Neural progenitor cell (in vitro differentiated cells): ENCODE results near the gene KANTR. TPM values are rescaled to one million over a fixed set of nuclear protein-coding genes. Genes with fewer than 3 reads are reported as not detected.

Source experiments
- DNase-seq: peaks from one replicate; pipeline ENCODE4 v3.0.0-alpha.2; 2016; ENCODE audit warnings: low spot score
- H2AFZ ChIP-seq: fragments of 200-600 bp; sonication (generic); replicated peaks from 2 replicates; pipeline ENCODE4 v1.6.1; 2016; ENCODE audit warnings: antibody characterized with exemption
- H3F3A ChIP-seq: fragments of 200-600 bp; sonication (generic); 2 replicates; pipeline ENCODE4 v1.6.1; 2016; ENCODE audit warnings: antibody characterized with exemption, low read depth
- H3K27ac ChIP-seq: fragments of 200-600 bp; sonication (generic); 2 replicates; pipeline ENCODE4 v1.5.1; 2016; ENCODE audit warnings: mild to moderate bottlenecking
- H3K27me3 ChIP-seq: fragments of 200-600 bp; sonication (generic); 2 replicates; pipeline ENCODE4 v1.6.1; 2016; ENCODE audit warnings: mild to moderate bottlenecking, moderate library complexity
- H3K36me3 ChIP-seq: fragments of 200-600 bp; sonication (generic); 2 replicates; pipeline ENCODE4 v1.5.1; 2016
- H3K4me1 ChIP-seq: fragments of 200-600 bp; sonication (generic); 2 replicates; pipeline ENCODE4 v1.6.1; 2016; ENCODE audit warnings: mixed run types
- H3K4me2 ChIP-seq: fragments of 200-600 bp; sonication (generic); 2 replicates; pipeline ENCODE4 v1.6.1; 2016
- H3K4me3 ChIP-seq: fragments of 200-600 bp; sonication (generic); 2 replicates; pipeline ENCODE4 v1.5.1; 2016
- H3K79me2 ChIP-seq: fragments of 200-600 bp; sonication (generic); 2 replicates; pipeline ENCODE4 v1.6.1; 2016; ENCODE audit warnings: low read depth
- H3K9ac ChIP-seq: fragments of 200-600 bp; sonication (generic); 2 replicates; pipeline ENCODE4 v1.6.1; 2016
- H3K9me3 ChIP-seq: fragments of 200-600 bp; sonication (generic); 2 replicates; pipeline ENCODE4 v1.5.1; 2016; ENCODE audit warnings: low read depth
- H4K20me1 ChIP-seq: fragments of 200-600 bp; sonication (generic); 2 replicates; pipeline ENCODE4 v1.6.1; 2016; ENCODE audit warnings: low read depth
- H3K27ac Mint-ChIP-seq: 3 replicates; pipeline ENCODE4 v1.8.0; 2021; ENCODE audit warnings: mixed read lengths
- H3K27me3 Mint-ChIP-seq: 2 replicates; pipeline ENCODE4 v1.8.0; 2022; ENCODE audit warnings: low read depth, mild to moderate bottlenecking, inconsistent platforms, moderate library complexity, mixed read lengths; ENCODE audit not compliant: insufficient read depth
- H3K36me3 Mint-ChIP-seq: 3 replicates; pipeline ENCODE4 v1.8.0; 2021; ENCODE audit warnings: mixed read lengths
- H3K4me1 Mint-ChIP-seq: 3 replicates; pipeline ENCODE4 v1.8.0; 2021; ENCODE audit warnings: mixed read lengths
- H3K4me3 Mint-ChIP-seq: 3 replicates; pipeline ENCODE4 v1.8.0; 2021; ENCODE audit warnings: mild to moderate bottlenecking, moderate library complexity, mixed read lengths
- H3K9me3 Mint-ChIP-seq: 3 replicates; pipeline ENCODE4 v1.8.0; 2020; ENCODE audit warnings: mixed read lengths
- EZH2 ChIP-seq: fragments of 200-600 bp; sonication (generic); IDR thresholded peaks from 2 replicates; pipeline ENCODE4 v1.6.1; 2017; ENCODE audit warnings: antibody characterized with exemption, mild to moderate bottlenecking, moderate library complexity
- EZH2phosphoT487 ChIP-seq: fragments of 200-600 bp; sonication (generic); IDR thresholded peaks from 2 replicates; pipeline ENCODE4 v1.6.1; 2017; ENCODE audit warnings: antibody characterized with exemption
- small RNA-seq: library from RNA; depleted of rRNA; stranded (forward); fragments of <200 nt; gene quantifications from one replicate; pipeline ENCODE3, GENCODE V24; 2015
- total RNA-seq: library from RNA; depleted of rRNA; stranded (reverse); fragments of >200 nt; gene quantifications from 2 replicates; pipeline ENCODE4 v1.2.3, GENCODE V29; 2015; ENCODE audit warnings: low replicate concordance
- TF ChIP-seq, protein P1 (sequence below): fragments of 200-600 bp; sonication (generic); IDR thresholded peaks from 2 replicates; pipeline ENCODE4 v1.5.1; 2017; ENCODE audit warnings: antibody characterized with exemption, mild to moderate bottlenecking

KANTR gene
- total RNA-seq, 1 donor from 2014 or later, result 30.9 TPM

DNA sequence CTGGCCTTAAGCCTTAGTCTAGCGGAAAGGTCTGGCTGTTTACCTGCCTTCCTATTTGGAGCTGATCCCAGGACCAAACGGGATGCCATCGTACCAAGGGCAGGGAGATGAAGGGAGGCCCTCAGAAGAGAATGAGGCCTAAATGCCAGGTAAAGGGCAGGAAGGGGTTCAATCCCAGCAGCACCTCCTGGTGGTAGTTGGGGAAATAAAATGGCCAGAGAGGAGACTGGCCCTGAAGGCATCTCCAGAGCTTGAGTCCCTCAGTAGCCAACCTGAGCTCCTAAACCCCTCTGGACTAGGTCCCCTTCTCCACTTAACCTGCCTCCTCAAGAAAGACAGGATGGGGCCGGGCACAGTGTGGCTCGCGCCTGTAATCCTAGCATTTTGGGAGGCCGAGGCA is 77.4 kb downstream of the KANTR start:
- no peaks in the 10 kb centered on the region for H3K9me3 ChIP-seq
- Mint-ChIP-seq H3K27me3 (peaks cover 6% of the 10 kb centered on the region), H3K27ac (no peak overlapping the region), H3K4me1 (no peaks in the 10 kb centered on the region), H3K36me3 (peaks cover 5% of the 10 kb centered on the region), H3K4me3 (no peak overlapping the region), H3K9me3 (peaks cover 9% of the 10 kb centered on the region)
- no peaks in the 10 kb centered on the region for H3K27me3 ChIP-seq
- H3K79me2 ChIP-seq, result no peaks in the 10 kb centered on the region
- H3K4me2 ChIP-seq, result no peak overlapping the region
- H3F3A ChIP-seq, result no peaks in the 10 kb centered on the region
- H3K27ac ChIP-seq, result no peak overlapping the region
- H3K9ac ChIP-seq, result no peak overlapping the region
- H4K20me1 ChIP-seq, result no peaks in the 10 kb centered on the region
- DNase-seq, result no peak
- H3K4me1 ChIP-seq, result no peaks in the 10 kb centered on the region
- TF ChIP-seq, protein P1, sequence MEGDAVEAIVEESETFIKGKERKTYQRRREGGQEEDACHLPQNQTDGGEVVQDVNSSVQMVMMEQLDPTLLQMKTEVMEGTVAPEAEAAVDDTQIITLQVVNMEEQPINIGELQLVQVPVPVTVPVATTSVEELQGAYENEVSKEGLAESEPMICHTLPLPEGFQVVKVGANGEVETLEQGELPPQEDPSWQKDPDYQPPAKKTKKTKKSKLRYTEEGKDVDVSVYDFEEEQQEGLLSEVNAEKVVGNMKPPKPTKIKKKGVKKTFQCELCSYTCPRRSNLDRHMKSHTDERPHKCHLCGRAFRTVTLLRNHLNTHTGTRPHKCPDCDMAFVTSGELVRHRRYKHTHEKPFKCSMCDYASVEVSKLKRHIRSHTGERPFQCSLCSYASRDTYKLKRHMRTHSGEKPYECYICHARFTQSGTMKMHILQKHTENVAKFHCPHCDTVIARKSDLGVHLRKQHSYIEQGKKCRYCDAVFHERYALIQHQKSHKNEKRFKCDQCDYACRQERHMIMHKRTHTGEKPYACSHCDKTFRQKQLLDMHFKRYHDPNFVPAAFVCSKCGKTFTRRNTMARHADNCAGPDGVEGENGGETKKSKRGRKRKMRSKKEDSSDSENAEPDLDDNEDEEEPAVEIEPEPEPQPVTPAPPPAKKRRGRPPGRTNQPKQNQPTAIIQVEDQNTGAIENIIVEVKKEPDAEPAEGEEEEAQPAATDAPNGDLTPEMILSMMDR, result peak; percentile 6
- no peak for TF ChIP-seq EZH2phosphoT487
- TF ChIP-seq EZH2, result no peak
- no peaks in the 10 kb centered on the region for H3K36me3 ChIP-seq
- H3K4me3 ChIP-seq, result no peak overlapping the region
- no peak overlapping the region for H2AFZ ChIP-seq

Small RNAs within 50 kb of the gene (small RNA-seq; reads per million reads assigned to genes)
- gene AL139396.1, result not detected
- not detected for gene AL591212.2

Other genes starting within 250 kb of the KANTR start
- not detected in 2 replicates for gene XAGE3, start 226.1 kb upstream of the KANTR start, total RNA-seq
- 14.1 and 15.8 TPM in 2 replicates for gene FAM156B, start 196.8 kb upstream of the KANTR start, total RNA-seq
- 23.4 and 27.8 TPM in 2 replicates for gene FAM156A, start 135.6 kb upstream of the KANTR start, total RNA-seq
- 6.3 and 13.2 TPM in 2 replicates for gene GPR173, start 45.4 kb upstream of the KANTR start, total RNA-seq
- 35.5 and 37.1 TPM in 2 replicates for gene TSPYL2, start 11.8 kb upstream of the KANTR start, total RNA-seq
- gene KDM5C, start 131.1 kb downstream of the KANTR start, total RNA-seq, result 118 and 223 TPM in 2 replicates
- 3.5 and 8.3 TPM in 2 replicates for gene IQSEC2, start 187.4 kb downstream of the KANTR start, total RNA-seq